Measurements from ENCODE around the gene SMIM41.

The SMIM41 gene

DNA sequence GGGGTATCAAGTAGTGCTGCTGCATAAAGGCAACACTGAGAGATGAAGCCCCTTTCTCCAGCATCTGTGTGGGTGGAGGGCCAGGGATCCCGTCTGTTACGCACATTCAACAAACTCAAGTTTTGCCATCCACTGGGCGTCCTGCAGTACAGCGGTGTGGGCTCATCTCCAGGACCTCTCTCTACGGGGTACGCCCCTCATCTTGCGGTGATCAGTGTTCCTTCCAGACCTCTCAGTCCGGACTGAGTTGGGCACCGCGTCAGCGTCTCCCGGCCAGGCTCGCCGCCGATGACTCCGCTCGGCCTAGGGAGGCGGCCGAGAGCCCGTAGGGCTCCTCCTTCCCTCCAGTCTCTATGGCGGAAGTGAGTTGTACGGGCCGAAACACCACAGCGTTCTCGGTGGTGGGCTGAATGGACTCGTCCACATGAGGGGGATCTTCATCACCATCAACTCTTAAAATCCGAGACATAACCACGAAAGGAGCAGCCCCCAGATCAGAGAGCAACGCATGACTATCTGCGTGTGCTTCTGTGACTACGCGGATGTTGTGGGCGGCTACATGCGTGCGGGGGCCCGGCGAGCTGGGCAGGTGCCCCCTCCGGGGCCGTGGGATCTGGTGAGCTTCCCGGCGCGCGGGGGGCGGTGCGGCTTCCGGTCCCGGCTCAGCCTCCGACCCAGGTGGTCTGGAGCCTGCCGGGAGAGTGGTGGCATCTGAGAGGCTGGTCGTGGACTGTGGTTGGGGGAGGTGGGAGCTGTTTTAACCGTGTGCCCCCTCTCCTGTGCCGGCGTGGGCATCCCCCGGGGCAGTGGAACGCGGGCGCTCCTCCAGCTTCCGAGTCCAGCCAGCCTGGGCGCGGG, 9.9 kb upstream of the SMIM41 start, which contains the start of gene ATG101:
ATG101 (plus strand) TSS at position 652 of the 858 bp plus-strand sequence. CDS start 3,673 bp downstream, outside the sequence.
- Histone ChIP-seq H3K4me3 (ENCODE audit: low read depth, low read length) (peak within 1 kb of the TSS; percentile 98), H3K9me3 (no peaks in the 10 kb centered on the region), H3K4me1 (peaks cover 15% of the 10 kb centered on the region), H3K36me3 (peaks cover 14% of the 10 kb centered on the region), H3K27me3 (no peaks in the 10 kb centered on the region)
- TF ChIP-seq CTCF (IDR thresholded peaks at IDR 0.05; ENCODE audit: low read depth, low read length): peak; percentile 75
- peak; percentile 94 for DNase-seq

GRCh38 chr12:52070185-52070925, 9.1 kb upstream of the SMIM41 start:
- H3K4me3 ChIP-seq (ENCODE audit: low read depth, low read length): peak overlapping the region; percentile 98
- no peak for DNase-seq
- no peaks in the 10 kb centered on the region for H3K27me3 ChIP-seq
- no peaks in the 10 kb centered on the region for H3K9me3 ChIP-seq
- no peak for TF ChIP-seq CTCF (IDR thresholded peaks at IDR 0.05; ENCODE audit: low read depth, low read length)
- peaks cover 19% of the 10 kb centered on the region for H3K4me1 ChIP-seq
- H3K36me3 ChIP-seq: peaks cover 22% of the 10 kb centered on the region

DNA sequence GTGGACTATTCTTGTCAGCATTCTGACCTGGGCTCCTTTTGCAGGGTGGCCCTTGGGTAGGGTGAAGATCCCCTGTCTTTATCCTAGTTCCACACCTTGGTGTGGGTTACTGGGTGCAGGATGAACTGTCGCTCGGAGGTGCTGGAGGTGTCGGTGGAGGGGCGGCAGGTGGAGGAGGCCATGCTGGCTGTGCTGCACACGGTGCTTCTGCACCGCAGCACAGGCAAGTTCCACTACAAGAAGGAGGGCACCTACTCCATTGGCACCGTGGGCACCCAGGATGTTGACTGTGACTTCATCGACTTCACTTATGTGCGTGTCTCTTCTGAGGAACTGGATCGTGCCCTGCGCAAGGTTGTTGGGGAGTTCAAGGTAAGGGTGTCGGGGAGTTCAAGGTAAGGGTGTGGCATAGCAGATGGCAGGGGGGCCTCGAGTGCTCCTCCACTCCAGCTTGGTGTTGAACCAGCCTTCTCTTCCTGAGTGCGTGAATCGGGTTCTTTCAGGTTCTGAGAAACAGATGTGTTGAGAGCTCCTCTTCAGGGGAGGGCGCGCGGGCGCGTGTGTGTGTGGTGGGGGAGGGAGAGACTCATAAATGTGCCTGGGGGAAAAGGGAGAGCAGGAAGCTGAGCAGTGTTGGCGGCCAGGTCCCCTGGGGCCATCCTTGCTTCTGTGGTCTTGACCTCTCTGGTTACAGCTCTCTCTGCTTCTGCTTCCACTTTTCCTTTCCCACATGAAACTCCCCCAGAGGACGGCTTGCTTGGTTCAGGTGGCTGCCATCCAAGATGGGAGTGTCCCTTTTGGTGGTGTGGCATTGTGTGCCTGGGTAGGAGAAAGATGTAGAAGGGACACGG, 5.7 kb upstream of the SMIM41 start:
- peak overlapping the region; percentile 7 for H3K4me3 ChIP-seq (ENCODE audit: low read depth, low read length)
- no peaks in the 10 kb centered on the region for H3K27me3 ChIP-seq
- DNase-seq: peak; percentile 92
- H3K4me1 ChIP-seq: peaks cover 15% of the 10 kb centered on the region
- TF ChIP-seq CTCF (IDR thresholded peaks at IDR 0.05; ENCODE audit: low read depth, low read length): no peak
- H3K9me3 ChIP-seq: no peaks in the 10 kb centered on the region
- peaks cover 51% of the 10 kb centered on the region for H3K36me3 ChIP-seq

- TF ChIP-seq CTCF (IDR thresholded peaks at IDR 0.05; ENCODE audit: low read depth, low read length): no peak
- Histone ChIP-seq H3K4me3 (ENCODE audit: low read depth, low read length) (no peak overlapping the region), H3K27me3 (no peaks in the 10 kb centered on the region), H3K4me1 (peaks cover 15% of the 10 kb centered on the region), H3K9me3 (no peaks in the 10 kb centered on the region), H3K36me3 (peaks cover 57% of the 10 kb centered on the region)
- no peak for DNase-seq
Observed at GRCh38 chr12:52074971-52075724, 4.4 kb upstream of the SMIM41 start.

GRCh38 chr12:52076811-52077210, 2.7 kb upstream of the SMIM41 start:
- Histone ChIP-seq H3K9me3 (no peaks in the 10 kb centered on the region), H3K4me3 (ENCODE audit: low read depth, low read length) (no peak overlapping the region), H3K27me3 (no peaks in the 10 kb centered on the region), H3K4me1 (peaks cover 30% of the 10 kb centered on the region), H3K36me3 (peaks cover 57% of the 10 kb centered on the region)
- no peak for TF ChIP-seq CTCF (IDR thresholded peaks at IDR 0.05; ENCODE audit: low read depth, low read length)
- DNase-seq: no peak
